ENCODE results near the gene NADK2.

The NADK2 gene

GRCh38 chr5:36270175-36270574, 28.4 kb upstream of the NADK2 start:
- Histone ChIP-seq H3K27me3 (ENCODE audit: control insufficient read depth, insufficient read depth, low read length) (no peaks in the 10 kb centered on the region), H3K4me1 (ENCODE audit: control insufficient read depth, insufficient read depth, low read length) (no peaks in the 10 kb centered on the region), H3K9ac (ENCODE audit: low read depth, low read length) (no peak overlapping the region), H3K9me3 (replicated peaks; ENCODE audit: low read length) (no peaks in the 10 kb centered on the region), H3K36me3 (ENCODE audit: insufficient read depth, low read length) (no peaks in the 10 kb centered on the region), H3K4me2 (ENCODE audit: low read length) (no peak overlapping the region), H3K4me3 (ENCODE audit: low read length) (no peak overlapping the region)

GRCh38 chr5:36269478-36269877, 27.8 kb upstream of the NADK2 start:
- no peaks in the 10 kb centered on the region for H3K36me3 ChIP-seq (ENCODE audit: insufficient read depth, low read length)
- no peaks in the 10 kb centered on the region for H3K27me3 ChIP-seq (ENCODE audit: control insufficient read depth, insufficient read depth, low read length)
- H3K9ac ChIP-seq (ENCODE audit: low read depth, low read length): no peak overlapping the region
- no peaks in the 10 kb centered on the region for H3K4me1 ChIP-seq (ENCODE audit: control insufficient read depth, insufficient read depth, low read length)
- no peaks in the 10 kb centered on the region for H3K9me3 ChIP-seq (replicated peaks; ENCODE audit: low read length)
- H3K4me3 ChIP-seq (ENCODE audit: low read length): no peak overlapping the region
- H3K4me2 ChIP-seq (ENCODE audit: low read length): no peak overlapping the region

GRCh38 chr5:36267905-36268304, 26.2 kb upstream of the NADK2 start:
- Histone ChIP-seq H3K27me3 (ENCODE audit: control insufficient read depth, insufficient read depth, low read length) (no peaks in the 10 kb centered on the region), H3K9me3 (replicated peaks; ENCODE audit: low read length) (no peaks in the 10 kb centered on the region), H3K9ac (ENCODE audit: low read depth, low read length) (no peak overlapping the region), H3K4me2 (ENCODE audit: low read length) (no peak overlapping the region), H3K4me1 (ENCODE audit: control insufficient read depth, insufficient read depth, low read length) (no peaks in the 10 kb centered on the region), H3K36me3 (ENCODE audit: insufficient read depth, low read length) (no peaks in the 10 kb centered on the region), H3K4me3 (ENCODE audit: low read length) (no peak overlapping the region)

- Histone ChIP-seq H3K4me1 (ENCODE audit: control insufficient read depth, insufficient read depth, low read length) (no peaks in the 10 kb centered on the region), H3K36me3 (ENCODE audit: insufficient read depth, low read length) (no peaks in the 10 kb centered on the region), H3K4me3 (ENCODE audit: low read length) (no peak overlapping the region), H3K9ac (ENCODE audit: low read depth, low read length) (no peak overlapping the region), H3K9me3 (replicated peaks; ENCODE audit: low read length) (no peaks in the 10 kb centered on the region), H3K27me3 (ENCODE audit: control insufficient read depth, insufficient read depth, low read length) (no peaks in the 10 kb centered on the region), H3K4me2 (ENCODE audit: low read length) (no peak overlapping the region)
Measured at GRCh38 chr5:36264202-36264760, 22.6 kb upstream of the NADK2 start.

GRCh38 chr5:36261186-36261585, 19.5 kb upstream of the NADK2 start:
- Histone ChIP-seq H3K36me3 (ENCODE audit: insufficient read depth, low read length) (no peaks in the 10 kb centered on the region), H3K4me3 (ENCODE audit: low read length) (no peak overlapping the region), H3K4me2 (ENCODE audit: low read length) (no peak overlapping the region), H3K27me3 (ENCODE audit: control insufficient read depth, insufficient read depth, low read length) (no peaks in the 10 kb centered on the region), H3K9ac (ENCODE audit: low read depth, low read length) (no peak overlapping the region), H3K4me1 (ENCODE audit: control insufficient read depth, insufficient read depth, low read length) (no peaks in the 10 kb centered on the region), H3K9me3 (replicated peaks; ENCODE audit: low read length) (no peaks in the 10 kb centered on the region)

- Histone ChIP-seq H3K4me1 (ENCODE audit: control insufficient read depth, insufficient read depth, low read length) (no peaks in the 10 kb centered on the region), H3K4me3 (ENCODE audit: low read length) (no peak overlapping the region), H3K4me2 (ENCODE audit: low read length) (no peak overlapping the region), H3K9ac (ENCODE audit: low read depth, low read length) (no peak overlapping the region), H3K9me3 (replicated peaks; ENCODE audit: low read length) (no peaks in the 10 kb centered on the region), H3K27me3 (ENCODE audit: control insufficient read depth, insufficient read depth, low read length) (no peaks in the 10 kb centered on the region), H3K36me3 (ENCODE audit: insufficient read depth, low read length) (no peaks in the 10 kb centered on the region)
Measured at GRCh38 chr5:36253575-36253974, 11.8 kb upstream of the NADK2 start.

GRCh38 chr5:36252722-36253365, 11.1 kb upstream of the NADK2 start:
- Histone ChIP-seq H3K27me3 (ENCODE audit: control insufficient read depth, insufficient read depth, low read length) (no peaks in the 10 kb centered on the region), H3K4me3 (ENCODE audit: low read length) (no peak overlapping the region), H3K4me2 (ENCODE audit: low read length) (no peak overlapping the region), H3K36me3 (ENCODE audit: insufficient read depth, low read length) (no peaks in the 10 kb centered on the region), H3K9ac (ENCODE audit: low read depth, low read length) (no peak overlapping the region), H3K4me1 (ENCODE audit: control insufficient read depth, insufficient read depth, low read length) (no peaks in the 10 kb centered on the region), H3K9me3 (replicated peaks; ENCODE audit: low read length) (no peaks in the 10 kb centered on the region)

- no peak overlapping the region for H3K4me2 ChIP-seq (ENCODE audit: low read length)
- H3K27me3 ChIP-seq (ENCODE audit: control insufficient read depth, insufficient read depth, low read length): no peaks in the 10 kb centered on the region
Measured at GRCh38 chr5:36251218-36251617, 9.5 kb upstream of the NADK2 start.

GRCh38 chr5:36250427-36250826, 8.7 kb upstream of the NADK2 start:
- H3K36me3 ChIP-seq (ENCODE audit: insufficient read depth, low read length): no peaks in the 10 kb centered on the region
- no peaks in the 10 kb centered on the region for H3K9me3 ChIP-seq (replicated peaks; ENCODE audit: low read length)
- H3K27me3 ChIP-seq (ENCODE audit: control insufficient read depth, insufficient read depth, low read length): no peaks in the 10 kb centered on the region
- no peak overlapping the region for H3K9ac ChIP-seq (ENCODE audit: low read depth, low read length)
- no peak overlapping the region for H3K4me3 ChIP-seq (ENCODE audit: low read length)
- no peaks in the 10 kb centered on the region for H3K4me1 ChIP-seq (ENCODE audit: control insufficient read depth, insufficient read depth, low read length)
- H3K4me2 ChIP-seq (ENCODE audit: low read length): no peak overlapping the region

More at GRCh38 chr5:36251218-36251617, 9.5 kb upstream of the NADK2 start:
- H3K9me3 ChIP-seq (replicated peaks; ENCODE audit: low read length): no peaks in the 10 kb centered on the region
- no peak overlapping the region for H3K9ac ChIP-seq (ENCODE audit: low read depth, low read length)
- H3K4me1 ChIP-seq (ENCODE audit: control insufficient read depth, insufficient read depth, low read length): no peaks in the 10 kb centered on the region
- H3K4me3 ChIP-seq (ENCODE audit: low read length): no peak overlapping the region
- no peaks in the 10 kb centered on the region for H3K36me3 ChIP-seq (ENCODE audit: insufficient read depth, low read length)

GRCh38 chr5:36246036-36246800, 4.5 kb upstream of the NADK2 start:
- Histone ChIP-seq H3K9ac (ENCODE audit: low read depth, low read length) (no peak overlapping the region), H3K4me1 (ENCODE audit: control insufficient read depth, insufficient read depth, low read length) (peaks cover 6% of the 10 kb centered on the region), H3K27me3 (ENCODE audit: control insufficient read depth, insufficient read depth, low read length) (no peaks in the 10 kb centered on the region), H3K4me3 (ENCODE audit: low read length) (no peak overlapping the region), H3K9me3 (replicated peaks; ENCODE audit: low read length) (no peaks in the 10 kb centered on the region), H3K4me2 (ENCODE audit: low read length) (no peak overlapping the region), H3K36me3 (ENCODE audit: insufficient read depth, low read length) (no peaks in the 10 kb centered on the region)

GRCh38 chr5:36244076-36244475, 2.4 kb upstream of the NADK2 start:
- Histone ChIP-seq H3K4me2 (ENCODE audit: low read length) (no peak overlapping the region), H3K9ac (ENCODE audit: low read depth, low read length) (no peak overlapping the region), H3K27me3 (ENCODE audit: control insufficient read depth, insufficient read depth, low read length) (no peaks in the 10 kb centered on the region), H3K9me3 (replicated peaks; ENCODE audit: low read length) (no peaks in the 10 kb centered on the region), H3K4me3 (ENCODE audit: low read length) (no peak overlapping the region), H3K4me1 (ENCODE audit: control insufficient read depth, insufficient read depth, low read length) (peaks cover 16% of the 10 kb centered on the region), H3K36me3 (ENCODE audit: insufficient read depth, low read length) (no peaks in the 10 kb centered on the region)

- Histone ChIP-seq H3K27me3 (ENCODE audit: control insufficient read depth, insufficient read depth, low read length) (no peaks in the 10 kb centered on the region), H3K9ac (ENCODE audit: low read depth, low read length) (no peak overlapping the region), H3K4me2 (ENCODE audit: low read length) (no peak overlapping the region), H3K36me3 (ENCODE audit: insufficient read depth, low read length) (no peaks in the 10 kb centered on the region), H3K4me3 (ENCODE audit: low read length) (no peak overlapping the region), H3K4me1 (ENCODE audit: control insufficient read depth, insufficient read depth, low read length) (peaks cover 16% of the 10 kb centered on the region), H3K9me3 (replicated peaks; ENCODE audit: low read length) (no peaks in the 10 kb centered on the region)
Measured at GRCh38 chr5:36243653-36244052, 1.9 kb upstream of the NADK2 start.

Measured in skeletal muscle satellite cell (primary cell).